Measurements from ENCODE around the gene MCCC2.

DNA sequence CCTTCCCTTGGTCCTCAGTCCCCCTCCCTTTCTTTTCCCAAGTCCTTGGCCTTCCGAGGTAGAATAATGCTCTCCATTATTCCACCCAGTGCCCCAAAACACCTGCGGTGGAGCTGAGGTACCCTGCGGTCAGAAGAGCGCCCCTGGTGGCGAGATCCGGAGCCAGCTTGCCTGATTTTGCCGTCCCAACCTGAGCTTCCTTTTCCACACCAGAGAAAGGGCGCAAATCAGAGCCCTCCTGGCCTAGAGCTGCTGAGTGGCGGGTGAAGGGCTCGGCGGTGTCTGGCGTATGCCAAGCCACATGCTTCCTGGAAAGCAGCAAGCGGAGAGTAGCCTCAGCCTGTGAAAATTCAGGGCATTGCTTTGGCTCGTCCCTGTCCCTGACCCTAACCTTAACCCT, 110.8 kb downstream of the MCCC2 start:
- TF ChIP-seq, protein P1, sequence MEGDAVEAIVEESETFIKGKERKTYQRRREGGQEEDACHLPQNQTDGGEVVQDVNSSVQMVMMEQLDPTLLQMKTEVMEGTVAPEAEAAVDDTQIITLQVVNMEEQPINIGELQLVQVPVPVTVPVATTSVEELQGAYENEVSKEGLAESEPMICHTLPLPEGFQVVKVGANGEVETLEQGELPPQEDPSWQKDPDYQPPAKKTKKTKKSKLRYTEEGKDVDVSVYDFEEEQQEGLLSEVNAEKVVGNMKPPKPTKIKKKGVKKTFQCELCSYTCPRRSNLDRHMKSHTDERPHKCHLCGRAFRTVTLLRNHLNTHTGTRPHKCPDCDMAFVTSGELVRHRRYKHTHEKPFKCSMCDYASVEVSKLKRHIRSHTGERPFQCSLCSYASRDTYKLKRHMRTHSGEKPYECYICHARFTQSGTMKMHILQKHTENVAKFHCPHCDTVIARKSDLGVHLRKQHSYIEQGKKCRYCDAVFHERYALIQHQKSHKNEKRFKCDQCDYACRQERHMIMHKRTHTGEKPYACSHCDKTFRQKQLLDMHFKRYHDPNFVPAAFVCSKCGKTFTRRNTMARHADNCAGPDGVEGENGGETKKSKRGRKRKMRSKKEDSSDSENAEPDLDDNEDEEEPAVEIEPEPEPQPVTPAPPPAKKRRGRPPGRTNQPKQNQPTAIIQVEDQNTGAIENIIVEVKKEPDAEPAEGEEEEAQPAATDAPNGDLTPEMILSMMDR (conservative IDR thresholded peaks at IDR 0.05 in 1 of 2, IDR thresholded peaks at IDR 0.05 in 1 of 2; ENCODE audit: extremely low read depth in 1 of 2, insufficient read depth in 1 of 2, low read depth in 1 of 2, low read length in 2 of 2), result peak; percentile 48 to 69
- no peak for TF ChIP-seq EZH2 (IDR thresholded peaks at IDR 0.05; ENCODE audit: borderline replicate concordance, low read length)

Data from mammary epithelial cell (primary cell).